Measurements from ENCODE around the gene RPS23.

Gene RPS23

DNA sequence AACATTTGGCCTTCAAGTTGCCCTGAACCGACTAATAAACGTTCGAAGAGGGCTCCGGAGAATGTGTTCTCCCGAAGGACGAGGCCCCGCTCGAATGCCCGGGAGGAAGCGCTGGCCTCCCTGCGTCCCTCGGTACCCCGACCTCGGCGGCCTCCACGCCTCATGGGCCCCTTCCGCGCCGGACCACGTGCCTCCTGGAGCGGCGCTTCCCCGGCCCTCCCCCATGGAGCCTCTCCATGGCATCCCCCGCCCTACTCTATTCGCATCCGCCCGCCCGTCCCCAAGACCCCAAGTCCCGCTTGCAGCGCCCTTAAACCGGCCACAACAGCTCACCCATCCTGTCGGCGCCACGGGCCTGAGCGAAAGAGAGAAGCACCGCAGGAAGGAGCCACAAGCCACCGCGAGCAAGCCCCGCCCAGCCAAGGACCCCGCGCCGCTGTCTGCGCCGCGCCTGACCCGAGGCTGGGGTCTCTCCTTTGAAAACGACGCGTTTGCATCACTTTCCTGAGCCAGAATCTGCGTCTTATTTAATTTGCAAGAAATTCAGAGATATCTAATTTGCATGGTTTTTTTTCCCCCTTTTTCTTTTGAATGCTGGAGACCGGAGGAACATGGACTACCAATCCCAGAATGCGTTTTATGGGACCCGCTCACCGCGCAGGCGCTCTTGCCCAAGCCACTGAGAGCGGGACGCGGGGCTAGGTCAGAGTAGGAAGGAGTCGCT is at the start of gene RPS23:
RPS23 (minus strand) TSS at position 368 of the 724 bp plus-strand sequence; CDS start at position 337, 31 bp downstream.
- TF ChIP-seq, protein P1, sequence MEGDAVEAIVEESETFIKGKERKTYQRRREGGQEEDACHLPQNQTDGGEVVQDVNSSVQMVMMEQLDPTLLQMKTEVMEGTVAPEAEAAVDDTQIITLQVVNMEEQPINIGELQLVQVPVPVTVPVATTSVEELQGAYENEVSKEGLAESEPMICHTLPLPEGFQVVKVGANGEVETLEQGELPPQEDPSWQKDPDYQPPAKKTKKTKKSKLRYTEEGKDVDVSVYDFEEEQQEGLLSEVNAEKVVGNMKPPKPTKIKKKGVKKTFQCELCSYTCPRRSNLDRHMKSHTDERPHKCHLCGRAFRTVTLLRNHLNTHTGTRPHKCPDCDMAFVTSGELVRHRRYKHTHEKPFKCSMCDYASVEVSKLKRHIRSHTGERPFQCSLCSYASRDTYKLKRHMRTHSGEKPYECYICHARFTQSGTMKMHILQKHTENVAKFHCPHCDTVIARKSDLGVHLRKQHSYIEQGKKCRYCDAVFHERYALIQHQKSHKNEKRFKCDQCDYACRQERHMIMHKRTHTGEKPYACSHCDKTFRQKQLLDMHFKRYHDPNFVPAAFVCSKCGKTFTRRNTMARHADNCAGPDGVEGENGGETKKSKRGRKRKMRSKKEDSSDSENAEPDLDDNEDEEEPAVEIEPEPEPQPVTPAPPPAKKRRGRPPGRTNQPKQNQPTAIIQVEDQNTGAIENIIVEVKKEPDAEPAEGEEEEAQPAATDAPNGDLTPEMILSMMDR (IDR thresholded peaks at IDR 0.05; ENCODE audit: low read depth, low read length, missing control alignments), result no peak
- DNase-seq, result peak; percentile 89
- Histone ChIP-seq H3K27me3 (replicated peaks) (no peaks in the 10 kb centered on the region), H3K27ac (peak within 1 kb of the TSS; percentile 94), H3K36me3 (replicated peaks) (peaks cover 31% of the 10 kb centered on the region), H3K4me3 (ENCODE audit: low read depth, low read length) (peak within 1 kb of the TSS; percentile 98)
- in situ Hi-C loops (cut with HindIII; ENCODE audit: low pct_ligation_motif_present, low sequenced_read_pairs), result no loop called here

DNA sequence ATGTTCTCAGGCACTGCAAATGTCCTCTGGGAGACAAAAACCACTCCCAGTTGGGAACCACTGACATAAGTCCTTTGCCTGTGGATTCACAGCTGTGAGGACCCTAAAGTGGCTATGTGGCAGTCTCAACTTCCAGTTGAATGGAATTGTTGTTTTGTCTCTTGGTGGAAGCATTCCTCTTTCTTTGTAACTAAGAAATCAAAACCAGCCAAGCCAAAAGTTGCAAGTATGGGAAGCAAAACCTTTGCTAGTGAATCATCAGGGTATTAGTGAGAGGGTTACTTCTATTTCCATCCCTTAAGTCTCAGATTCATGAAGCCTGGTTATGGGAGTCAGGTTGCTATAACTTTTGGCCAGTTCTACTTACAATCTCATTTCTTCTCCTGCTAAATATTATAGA is 49.8 kb upstream of the RPS23 start:
- TF ChIP-seq, protein P1 (IDR thresholded peaks at IDR 0.05; ENCODE audit: low read depth, low read length, missing control alignments), result no peak
- no peak for DNase-seq
- Histone ChIP-seq H3K27ac (no peak overlapping the region), H3K27me3 (replicated peaks) (no peaks in the 10 kb centered on the region), H3K4me3 (ENCODE audit: low read depth, low read length) (no peak overlapping the region), H3K36me3 (replicated peaks) (no peaks in the 10 kb centered on the region)
- in situ Hi-C loops (cut with HindIII; ENCODE audit: low pct_ligation_motif_present, low sequenced_read_pairs), result no loop called here

DNA sequence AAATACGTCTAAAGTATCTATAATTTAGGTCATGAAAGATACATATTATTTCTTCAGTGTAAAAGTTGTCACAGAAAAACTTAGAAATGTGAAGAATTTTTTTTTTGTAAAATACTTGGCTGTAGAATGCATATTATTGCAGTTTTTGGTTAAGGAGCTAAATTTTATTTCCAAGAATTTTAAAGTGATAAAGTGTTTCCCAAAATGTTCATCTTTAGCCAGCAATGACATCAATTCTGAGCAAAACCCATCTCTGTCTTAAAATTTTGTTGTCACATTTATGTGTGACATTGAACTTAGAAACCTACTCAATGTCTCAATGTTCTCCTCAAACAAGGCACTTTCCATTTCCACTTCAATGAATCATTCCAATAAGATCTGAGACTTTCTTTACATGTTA is 47.8 kb upstream of the RPS23 start:
- H3K36me3 ChIP-seq (replicated peaks), result no peaks in the 10 kb centered on the region
- no peak for DNase-seq
- no peak overlapping the region for H3K4me3 ChIP-seq (ENCODE audit: low read depth, low read length)
- H3K27ac ChIP-seq, result no peak overlapping the region
- no peaks in the 10 kb centered on the region for H3K27me3 ChIP-seq (replicated peaks)
- TF ChIP-seq, protein P1 (IDR thresholded peaks at IDR 0.05; ENCODE audit: low read depth, low read length, missing control alignments), result no peak
- in situ Hi-C loops (cut with HindIII; ENCODE audit: low pct_ligation_motif_present, low sequenced_read_pairs), result no loop called here

DNA sequence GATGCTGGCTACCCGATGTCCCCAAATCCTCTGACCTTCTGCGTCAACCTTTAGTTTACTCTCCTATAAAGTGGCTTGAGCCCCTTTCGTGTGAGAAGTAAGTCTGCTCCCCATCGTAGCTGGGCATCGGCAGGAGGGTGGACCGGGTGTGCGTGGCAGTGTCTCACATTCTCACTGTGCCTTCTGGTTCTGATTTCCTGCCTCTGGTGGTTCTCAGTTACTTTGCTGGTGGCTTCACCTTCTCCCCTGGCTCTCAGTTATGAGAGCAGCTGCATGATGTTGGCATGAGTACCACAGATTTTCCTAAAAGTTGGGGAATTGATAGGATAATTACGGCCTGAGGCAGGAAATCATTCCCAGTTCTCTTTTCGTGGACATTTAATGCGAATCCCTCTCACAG is 47.0 kb upstream of the RPS23 start:
- no peaks in the 10 kb centered on the region for H3K27me3 ChIP-seq (replicated peaks)
- no peak overlapping the region for H3K4me3 ChIP-seq (ENCODE audit: low read depth, low read length)
- no peak for DNase-seq
- no peak overlapping the region for H3K27ac ChIP-seq
- in situ Hi-C loops (cut with HindIII; ENCODE audit: low pct_ligation_motif_present, low sequenced_read_pairs), result no loop called here
- TF ChIP-seq, protein P1 (IDR thresholded peaks at IDR 0.05; ENCODE audit: low read depth, low read length, missing control alignments), result no peak
- no peaks in the 10 kb centered on the region for H3K36me3 ChIP-seq (replicated peaks)

GRCh38 chr5:82320966-82321365 is 42.8 kb upstream of the RPS23 start:
- H3K36me3 ChIP-seq (replicated peaks), result no peaks in the 10 kb centered on the region
- in situ Hi-C loops (cut with HindIII; ENCODE audit: low pct_ligation_motif_present, low sequenced_read_pairs), result no loop called here
- TF ChIP-seq, protein P1 (IDR thresholded peaks at IDR 0.05; ENCODE audit: low read depth, low read length, missing control alignments), result no peak
- no peak overlapping the region for H3K4me3 ChIP-seq (ENCODE audit: low read depth, low read length)
- H3K27ac ChIP-seq, result no peak overlapping the region
- H3K27me3 ChIP-seq (replicated peaks), result no peaks in the 10 kb centered on the region
- DNase-seq, result no peak

Measured in brain microvascular endothelial cell (primary cell).